GM18867 (cell line): ENCODE results near the gene NEGR1.
"Not testable (repeated sequence)": the region's sequence is repeated elsewhere in the genome, so short reads cannot be mapped to it uniquely, and the experiment has no call there.

Experiments used
- ATAC-seq: cut with Tn5 transposase; IDR thresholded peaks from one replicate; pipeline ENCODE4 v1.9.1; 2021; ENCODE audit warnings: mild to moderate bottlenecking, moderate library complexity; ENCODE audit not compliant: unreplicated experiment

Gene NEGR1

GRCh38 chr1:71956613-71957285 lies 325.6 kb downstream of the NEGR1 start:
- ATAC-seq: no peak

GRCh38 chr1:71950579-71950978 lies 331.8 kb downstream of the NEGR1 start:
- no peak for ATAC-seq

- no peak for ATAC-seq
Observed at GRCh38 chr1:71949681-71950080, 332.7 kb downstream of the NEGR1 start.

GRCh38 chr1:71948561-71948960 lies 333.8 kb downstream of the NEGR1 start:
- no peak for ATAC-seq

GRCh38 chr1:71944006-71944405 lies 338.3 kb downstream of the NEGR1 start:
- no peak for ATAC-seq

GRCh38 chr1:71940261-71940660 lies 342.1 kb downstream of the NEGR1 start:
- no peak for ATAC-seq

GRCh38 chr1:71930511-71930910 lies 351.8 kb downstream of the NEGR1 start:
- ATAC-seq: no peak

GRCh38 chr1:71921935-71922559 lies 360.3 kb downstream of the NEGR1 start:
- no peak for ATAC-seq

- no peak for ATAC-seq
Observed at GRCh38 chr1:71921204-71921603, 361.1 kb downstream of the NEGR1 start.

- ATAC-seq: no peak
Observed at GRCh38 chr1:71920556-71920955, 361.8 kb downstream of the NEGR1 start.

GRCh38 chr1:71919811-71920509 lies 362.4 kb downstream of the NEGR1 start:
- ATAC-seq: no peak

- ATAC-seq: no peak
Observed at GRCh38 chr1:71918630-71919029, 363.7 kb downstream of the NEGR1 start.

GRCh38 chr1:71916894-71917293 lies 365.4 kb downstream of the NEGR1 start:
- ATAC-seq: no peak

- ATAC-seq: no peak
Observed at GRCh38 chr1:71914626-71915025, 367.7 kb downstream of the NEGR1 start.

- ATAC-seq: no peak
Observed at GRCh38 chr1:71908871-71909390, 373.4 kb downstream of the NEGR1 start.

GRCh38 chr1:71908303-71908702 lies 374.0 kb downstream of the NEGR1 start:
- no peak for ATAC-seq

GRCh38 chr1:71899881-71900280 lies 382.5 kb downstream of the NEGR1 start:
- no peak for ATAC-seq

- not testable (repeated sequence) for ATAC-seq
Observed at GRCh38 chr1:71888166-71888565, 394.2 kb downstream of the NEGR1 start.

GRCh38 chr1:71885171-71885570 lies 397.2 kb downstream of the NEGR1 start:
- no peak for ATAC-seq

GRCh38 chr1:71882637-71883036 lies 399.7 kb downstream of the NEGR1 start:
- ATAC-seq: no peak

GRCh38 chr1:71882226-71882625 lies 400.1 kb downstream of the NEGR1 start:
- no peak for ATAC-seq

- no peak for ATAC-seq
Observed at GRCh38 chr1:71881611-71882010, 400.7 kb downstream of the NEGR1 start.
